Spleen (tissue), 11 donors: ENCODE results near the gene ASH1L. TPM values are rescaled to one million over a fixed set of nuclear protein-coding genes. Genes with fewer than 3 reads are reported as not detected.
"Not testable (repeated sequence)": the region's sequence is repeated elsewhere in the genome, so short reads cannot be mapped to it uniquely, and the experiment has no call there.

Experiments used
- DNase-seq: peaks from one replicate; pipeline ENCODE4 v3.0.0-alpha.2; 2020
- H3K27ac ChIP-seq, 8 donors: fragments of 200-600 bp; sonication (generic) in 7 of 8; 1 replicate in 4 of 8; 2 replicates in 4 of 8; pipeline versions ENCODE4 v1.5.0 to v1.8.0; 2016 to 2021; ENCODE audit warnings: inconsistent platforms in 4 of 8, mild to moderate bottlenecking in 4 of 8, moderate library complexity in 1 of 8
- H3K27me3 ChIP-seq, 7 donors: fragments of 200-600 bp; sonication (generic) in 6 of 7; replicated peaks in 1 of 7; 1 replicate in 4 of 7; 2 replicates in 3 of 7; pipeline versions ENCODE4 v1.5.0 to v1.8.0; 2016 to 2021; ENCODE audit warnings: inconsistent platforms in 3 of 7, mild to moderate bottlenecking in 1 of 7
- H3K36me3 ChIP-seq, 6 donors: fragments of 200-600 bp; sonication (generic) in 5 of 6; 1 replicate in 4 of 6; 2 replicates in 2 of 6; pipeline versions ENCODE4 v1.5.0 to v1.8.0; 2016 to 2021; ENCODE audit warnings: inconsistent platforms in 2 of 6
- H3K4me1 ChIP-seq, 6 donors: fragments of 200-600 bp; sonication (generic) in 5 of 6; 1 replicate in 3 of 6; 2 replicates in 3 of 6; pipeline versions ENCODE4 v1.5.0 to v1.8.0; 2016 to 2021; ENCODE audit warnings: inconsistent platforms in 3 of 6
- H3K4me3 ChIP-seq, 8 donors: fragments of 200-600 bp; sonication (generic) in 7 of 8; 1 replicate in 4 of 8; 2 replicates in 4 of 8; pipeline versions ENCODE4 v1.5.0 to v1.8.0; 2016 to 2021; ENCODE audit warnings: inconsistent platforms in 4 of 8, mild to moderate bottlenecking in 4 of 8, moderate library complexity in 2 of 8
- H3K9me3 ChIP-seq, 8 donors: fragments of 200-600 bp; sonication (generic) in 7 of 8; 1 replicate in 4 of 8; 2 replicates in 4 of 8; pipeline versions ENCODE4 v1.5.0 to v1.8.0; 2016 to 2021; ENCODE audit warnings: inconsistent platforms in 4 of 8
- POLR2A ChIP-seq, 3 donors: fragments of 450-650 bp; IDR thresholded peaks; one replicate each; pipeline ENCODE4 v1.5.1; 2017; ENCODE audit warnings: antibody characterized with exemption in 3 of 3, mild to moderate bottlenecking in 1 of 3
- POLR2AphosphoS5 ChIP-seq, 3 donors: sonication (generic); formaldehyde crosslinking; IDR thresholded peaks; one replicate each; pipeline ENCODE4 v1.5.1; 2017; ENCODE audit warnings: antibody characterized with exemption in 3 of 3
- WGBS, 5 donors: extraction: QIAGEN DNeasy Blood & Tissue Kit in 3 of 5; methylation state at CpG; one replicate each; pipeline versions ENCODE4 v1.1.5 to v1.1.7; 2013 to 2018; 5-methylcytosine and 5-hydroxymethylcytosine counted together
- intact Hi-C: fragments of 100-400 bp; cut with DNase I; formaldehyde crosslinking; loops from one replicate; pipeline ENCODE4 v1.15.0; 2023; ENCODE audit warnings: low total_unique reads
- polyA plus RNA-seq, 3 donors: library from polyadenylated mRNA; stranded (reverse); fragments of 200-250 nt; gene quantifications; one replicate each; pipeline ENCODE4 v1.2.1, GENCODE V29; 2013
- total RNA-seq, 7 donors: library from RNA; depleted of rRNA in 3 of 7; stranded (reverse); fragments of >200 nt in 3 of 7; fragmentation: NEBNext Ultra II Directional in 4 of 7; extraction: Animal tissue kit (Norgen Biotek cat#: 25700) in 4 of 7; gene quantifications; one replicate each; pipeline versions ENCODE4 v1.1.0 to v1.2.1, GENCODE V29; 2016 to 2021
- TF ChIP-seq, protein P1 (sequence below), 11 experiments: fragments of 200-600 bp in 7 of 11; fragments of 450-650 bp in 4 of 11; sonication (generic) in 4 of 11; IDR thresholded peaks in 8 of 11; conservative IDR thresholded peaks in 3 of 11; 1 replicate in 7 of 11; 2 replicates in 4 of 11; pipeline versions ENCODE4 v1.4.0 to v1.8.0; 2016 to 2021; ENCODE audit warnings: antibody characterized with exemption in 11 of 11, inconsistent platforms in 4 of 11, mild to moderate bottlenecking in 1 of 11
- donor health status: healthy with polysubstance abuse.
- donor health status: DM: no; HTN: no; CAD: no; lungs with moderate emphysema.
- donor health status: DM: no; HTN: no; CAD: no.
- donor health status: Bipolar disorder and iron deficiency.
- donor health status: healthy.
- donor health status: DM: no; HTN: no; CAD: no.
- donor health status: DM: yes; HTN: yes; CAD: no.

Gene ASH1L
- total and polyA plus RNA-seq, 10 donors = 2.5 to 89.8 (median 69.1) TPM

DNA sequence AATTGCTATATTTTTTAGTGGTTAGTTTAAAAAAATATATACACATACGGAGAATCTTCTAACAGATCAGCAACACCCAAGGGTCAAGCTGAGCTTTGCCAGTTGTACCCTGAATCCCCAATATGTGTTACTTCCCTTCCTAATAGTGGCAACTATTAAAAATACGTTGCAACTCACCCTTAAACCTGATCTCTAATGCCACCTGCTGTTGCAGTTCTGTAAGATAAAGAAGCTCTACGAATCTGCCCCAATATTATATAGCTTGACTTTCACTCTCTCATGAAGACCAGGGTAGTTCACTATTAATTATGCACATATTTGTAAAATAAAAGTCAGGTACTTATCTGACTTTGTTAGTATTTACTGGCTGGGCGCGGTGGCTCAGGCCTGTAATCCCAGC, 58.4 kb downstream of the ASH1L start:
- Histone ChIP-seq H3K27me3 (no peaks in the 10 kb centered on the region), H3K27ac (no peak overlapping the region), H3K9me3 (no peaks in the 10 kb centered on the region), H3K4me1 (peaks cover 9 to 68% (median 43%) of the 10 kb centered on the region in 6 donors), H3K36me3 (no peaks in the 10 kb centered on the region), H3K4me3 (no peak overlapping the region)
- WGBS, 5 donors = 51 to 62% (median 55%) methylated on average over 5 of the region's 5 CpGs
- TF ChIP-seq, protein P1, sequence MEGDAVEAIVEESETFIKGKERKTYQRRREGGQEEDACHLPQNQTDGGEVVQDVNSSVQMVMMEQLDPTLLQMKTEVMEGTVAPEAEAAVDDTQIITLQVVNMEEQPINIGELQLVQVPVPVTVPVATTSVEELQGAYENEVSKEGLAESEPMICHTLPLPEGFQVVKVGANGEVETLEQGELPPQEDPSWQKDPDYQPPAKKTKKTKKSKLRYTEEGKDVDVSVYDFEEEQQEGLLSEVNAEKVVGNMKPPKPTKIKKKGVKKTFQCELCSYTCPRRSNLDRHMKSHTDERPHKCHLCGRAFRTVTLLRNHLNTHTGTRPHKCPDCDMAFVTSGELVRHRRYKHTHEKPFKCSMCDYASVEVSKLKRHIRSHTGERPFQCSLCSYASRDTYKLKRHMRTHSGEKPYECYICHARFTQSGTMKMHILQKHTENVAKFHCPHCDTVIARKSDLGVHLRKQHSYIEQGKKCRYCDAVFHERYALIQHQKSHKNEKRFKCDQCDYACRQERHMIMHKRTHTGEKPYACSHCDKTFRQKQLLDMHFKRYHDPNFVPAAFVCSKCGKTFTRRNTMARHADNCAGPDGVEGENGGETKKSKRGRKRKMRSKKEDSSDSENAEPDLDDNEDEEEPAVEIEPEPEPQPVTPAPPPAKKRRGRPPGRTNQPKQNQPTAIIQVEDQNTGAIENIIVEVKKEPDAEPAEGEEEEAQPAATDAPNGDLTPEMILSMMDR (IDR thresholded peaks at IDR 0.05 in 8 of 11, conservative IDR thresholded peaks at IDR 0.05 in 3 of 11) = peak in 8 of 11 experiments; percentile 8 to 39 (median 24)
- TF ChIP-seq POLR2A (IDR thresholded peaks at IDR 0.05) = no peak
- DNase-seq = no peak
- intact Hi-C loops = no loop called here

- Histone ChIP-seq H3K4me3 (peak overlapping the region in 1 of 8 donors; percentile 28), H3K27ac (peak overlapping the region in 6 of 8 donors; percentile 34 to 68 (median 62)), H3K36me3 (peaks cover 0 to 10% (median 0%) of the 10 kb centered on the region in 6 donors), H3K9me3 (no peaks in the 10 kb centered on the region), H3K27me3 (no peaks in the 10 kb centered on the region), H3K4me1 (peaks cover 0 to 61% (median 34%) of the 10 kb centered on the region in 6 donors)
- TF ChIP-seq POLR2AphosphoS5 (IDR thresholded peaks at IDR 0.05) (no peak), POLR2A (IDR thresholded peaks at IDR 0.05) (no peak)
- TF ChIP-seq, protein P1 (IDR thresholded peaks at IDR 0.05 in 8 of 11, conservative IDR thresholded peaks at IDR 0.05 in 3 of 11) = no peak
- 37 to 48% (median 38%) methylated on average over 5 of the region's 5 CpGs for WGBS, 5 donors
- intact Hi-C loops = no loop called here
- DNase-seq = no peak
These were observed 62.5 kb downstream of the ASH1L start for GRCh38 chr1:155499953-155500639.

DNA sequence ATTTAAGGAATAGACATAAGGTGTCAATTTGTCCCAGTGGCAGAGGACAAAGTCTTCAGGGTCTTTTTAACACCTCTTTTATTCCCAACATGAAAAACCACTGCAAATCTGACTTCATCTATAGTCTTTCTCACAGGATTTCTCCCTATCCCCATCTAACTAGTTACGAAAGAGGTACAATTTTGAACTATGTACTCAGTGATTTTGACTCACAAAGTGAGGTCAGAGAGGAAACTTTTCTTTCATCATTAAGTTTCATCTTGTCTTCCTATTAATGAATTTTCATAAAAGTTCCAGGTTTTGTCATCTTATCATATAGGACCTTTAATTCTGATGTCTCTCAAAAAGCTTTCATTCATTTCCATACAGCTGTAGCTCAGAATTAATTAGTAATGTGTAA, 63.3 kb downstream of the ASH1L start:
- intact Hi-C loops = no loop called here
- Histone ChIP-seq H3K4me3 (no peak overlapping the region), H3K27me3 (no peaks in the 10 kb centered on the region), H3K4me1 (peaks cover 0 to 61% (median 29%) of the 10 kb centered on the region in 6 donors), H3K27ac (peak overlapping the region in 3 of 8 donors; percentile 67 to 68 (median 68)), H3K9me3 (no peaks in the 10 kb centered on the region), H3K36me3 (peaks cover 0 to 10% (median 0%) of the 10 kb centered on the region in 6 donors)
- WGBS, 5 donors = 92 to 100% (median 97%) methylated on average over 1 of the region's 1 CpG
- TF ChIP-seq POLR2AphosphoS5 (IDR thresholded peaks at IDR 0.05) (no peak), POLR2A (IDR thresholded peaks at IDR 0.05) (no peak)
- TF ChIP-seq, protein P1 (IDR thresholded peaks at IDR 0.05 in 8 of 11, conservative IDR thresholded peaks at IDR 0.05 in 3 of 11) = no peak
- no peak for DNase-seq

DNA sequence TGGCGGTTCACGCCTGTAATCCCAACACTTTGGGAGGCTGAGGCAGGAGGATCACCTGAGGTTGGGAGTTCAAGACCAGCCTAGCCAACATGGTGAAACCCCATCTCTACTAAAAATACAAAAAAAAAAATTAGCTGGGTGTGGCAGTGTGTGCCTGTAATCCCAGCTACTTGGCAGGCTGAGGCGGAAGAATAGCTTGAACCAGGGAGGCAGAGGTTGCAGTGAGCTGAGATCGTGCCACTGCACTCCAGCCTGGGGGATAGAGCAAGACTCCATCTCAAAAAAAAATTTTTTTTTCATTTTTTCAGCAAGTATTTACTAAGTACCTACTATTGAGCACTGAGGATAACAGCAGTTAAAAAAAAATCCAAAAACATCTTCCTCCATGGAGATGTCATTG, 69.0 kb downstream of the ASH1L start:
- peaks cover 0 to 46% (median 2%) of the 10 kb centered on the region in 6 donors for H3K4me1 ChIP-seq
- intact Hi-C loops, H3K4me3 ChIP-seq, H3K9me3 ChIP-seq, DNase-seq, H3K27me3 ChIP-seq, H3K27ac ChIP-seq: not testable (repeated sequence)
- H3K36me3 ChIP-seq = peaks cover 0 to 15% (median 0%) of the 10 kb centered on the region in 6 donors
- 92 to 99% (median 97%) methylated on average over 4 of the region's 4 CpGs for WGBS, 5 donors

DNA sequence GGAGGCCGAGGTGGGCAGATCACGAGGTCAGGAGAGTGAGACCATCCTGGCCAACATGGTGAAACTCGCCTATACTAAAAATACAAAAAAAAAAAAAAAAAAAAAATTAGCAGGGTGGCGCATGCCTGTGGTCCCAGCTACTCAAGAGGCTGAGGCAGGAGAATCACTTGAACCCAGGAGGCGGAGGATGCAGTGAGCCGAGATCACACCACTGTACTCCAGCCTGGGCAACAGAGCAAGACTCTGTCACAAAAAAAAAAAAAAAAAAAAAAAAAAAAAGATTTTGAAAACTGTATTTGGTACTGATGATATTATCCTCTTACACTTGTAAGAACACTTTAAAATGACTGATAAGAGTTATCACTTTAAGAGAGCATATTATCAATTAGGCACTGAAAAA, 74.2 kb downstream of the ASH1L start:
- Histone ChIP-seq H3K36me3 (peaks cover 0 to 18% (median 3%) of the 10 kb centered on the region in 6 donors), H3K4me1 (peaks cover 6 to 47% (median 17%) of the 10 kb centered on the region in 6 donors)
- H3K27ac ChIP-seq, H3K4me3 ChIP-seq, DNase-seq, H3K9me3 ChIP-seq, H3K27me3 ChIP-seq, intact Hi-C loops: not testable (repeated sequence)
- WGBS, 5 donors = 94 to 100% (median 98%) methylated on average over 6 of the region's 6 CpGs
